GDM1 (cell line): Measurements from ENCODE around the gene ANKS1B.

Experiments used
- DNase-seq: peaks from one replicate; lab custom pipeline; 2025; lab: John Stamatoyannopoulos, UW

The ANKS1B gene

DNA sequence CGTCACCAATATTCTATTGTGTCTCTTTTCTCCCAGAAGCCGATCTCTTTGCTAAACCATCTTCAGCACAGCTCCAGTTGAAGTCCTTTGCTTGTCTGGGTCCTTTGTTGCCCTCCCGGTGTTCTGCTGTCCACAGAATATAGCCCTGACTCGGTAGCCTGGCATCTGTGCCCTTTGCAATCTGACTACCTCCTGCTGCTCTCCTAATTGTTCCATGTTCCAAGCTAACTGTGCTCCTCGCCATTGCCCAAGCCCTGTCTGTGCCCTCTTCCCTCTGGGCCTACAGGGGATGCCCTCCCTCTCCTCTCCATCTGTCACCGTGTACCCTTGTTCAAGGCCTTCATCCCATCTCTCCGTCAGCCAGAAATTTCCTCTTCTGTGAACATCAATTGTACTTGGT, 1033.3 kb downstream of the ANKS1B start:
- no peak for DNase-seq

DNA sequence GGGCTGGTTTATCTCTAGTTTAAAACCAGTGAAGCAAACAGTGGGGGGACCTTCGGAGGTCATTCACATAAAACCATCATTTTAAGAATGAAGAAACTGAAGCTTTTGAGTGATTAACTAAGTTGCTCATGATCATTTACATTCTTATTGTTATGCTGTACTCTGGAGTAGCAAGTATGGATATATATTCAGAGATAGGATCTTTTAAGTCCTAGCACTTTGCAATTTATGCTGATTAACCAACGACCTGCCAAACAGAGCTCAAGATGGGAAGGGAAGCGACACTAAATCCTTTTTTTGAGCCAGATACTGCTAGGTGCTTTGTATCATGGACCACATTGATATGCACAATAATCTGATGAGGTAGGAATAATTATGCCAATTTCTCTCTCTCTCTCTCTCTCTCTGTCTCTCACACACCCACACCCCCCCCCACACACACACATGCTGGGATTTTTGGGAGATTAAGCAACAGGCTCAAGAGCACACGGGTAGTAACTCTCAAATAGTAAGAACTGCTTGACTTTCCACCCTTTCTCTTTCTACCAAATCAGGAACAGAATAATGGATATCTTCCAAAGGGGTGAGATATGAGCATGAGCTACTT, 1036.3 kb downstream of the ANKS1B start:
- DNase-seq = no peak

DNA sequence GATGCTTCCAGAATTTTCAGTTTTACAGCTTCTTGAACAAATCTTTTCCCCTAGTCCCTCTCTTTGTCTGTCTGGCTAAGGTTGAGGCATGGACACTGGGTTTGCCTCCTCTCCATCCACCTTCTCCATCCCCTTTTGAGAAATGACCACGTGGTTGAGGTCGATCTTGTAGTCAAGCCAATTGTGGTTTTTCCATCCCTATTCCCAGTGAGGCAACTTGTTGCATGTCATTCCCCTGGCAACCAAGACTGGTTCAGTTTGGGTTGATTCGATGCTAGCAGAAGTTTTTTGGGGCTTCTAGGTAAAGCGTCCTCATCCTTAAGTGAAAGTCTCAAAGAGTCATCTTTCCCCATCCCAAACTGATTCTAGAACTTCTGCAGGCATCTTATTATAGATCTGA, 1038.9 kb downstream of the ANKS1B start:
- DNase-seq = no peak

DNA sequence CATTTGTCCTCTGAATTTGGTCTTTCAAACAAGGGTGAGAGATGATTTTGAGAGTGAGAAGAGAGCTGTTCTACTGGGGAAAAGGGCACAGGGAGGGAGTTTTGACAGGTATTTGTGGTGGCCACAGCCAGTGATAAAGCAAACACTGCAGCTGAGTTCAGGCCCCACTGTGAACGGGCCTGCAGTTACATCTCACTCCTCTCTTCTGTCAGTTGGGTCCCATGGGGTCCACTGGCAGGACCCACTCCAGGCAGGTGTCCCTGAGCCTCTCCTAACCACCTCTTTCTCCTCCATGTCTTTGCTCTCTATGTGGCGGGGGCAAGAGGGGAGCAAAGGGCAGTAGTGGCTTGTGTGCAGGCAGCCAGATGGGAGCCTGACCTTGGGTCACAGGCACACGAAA, 1044.8 kb downstream of the ANKS1B start:
- no peak for DNase-seq

DNA sequence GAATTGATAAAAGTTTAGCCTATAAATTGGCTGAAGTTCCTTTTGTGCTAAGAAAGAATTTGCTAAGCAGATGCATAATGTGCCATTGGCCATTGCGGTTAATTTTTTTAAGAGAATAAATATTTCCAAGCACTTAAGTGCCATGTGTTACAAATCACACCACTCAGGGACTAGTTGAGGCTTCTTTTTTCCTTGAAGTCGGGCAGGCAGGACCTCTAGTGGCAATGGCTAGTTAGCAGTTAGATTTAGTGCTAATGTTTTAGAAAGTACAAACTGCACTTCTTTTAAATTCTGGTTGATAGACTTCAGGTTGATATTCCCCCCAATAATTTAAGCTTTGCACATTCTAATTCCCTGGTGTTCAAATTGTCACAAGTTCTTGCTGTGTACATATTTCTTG, 1045.4 kb downstream of the ANKS1B start:
- DNase-seq = no peak

DNA sequence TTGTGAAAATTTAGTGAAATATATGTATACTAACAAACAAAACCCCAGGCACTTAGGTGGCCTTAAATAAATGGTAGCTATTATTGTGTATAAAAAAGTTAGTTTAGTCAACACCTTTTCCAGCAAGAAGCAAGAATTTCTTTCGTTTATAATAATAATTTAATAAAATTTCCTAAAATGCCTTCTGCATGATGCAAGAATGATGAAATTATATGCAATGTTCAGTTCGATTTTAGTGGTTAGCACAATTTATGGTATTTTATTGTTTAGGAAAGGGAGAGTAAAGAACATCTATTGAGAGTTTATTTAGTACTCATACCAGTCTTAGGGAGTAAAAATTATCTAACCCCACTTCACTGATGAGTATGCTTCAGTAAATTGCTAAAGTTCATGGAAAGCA, 1048.9 kb downstream of the ANKS1B start:
- DNase-seq = no peak

DNA sequence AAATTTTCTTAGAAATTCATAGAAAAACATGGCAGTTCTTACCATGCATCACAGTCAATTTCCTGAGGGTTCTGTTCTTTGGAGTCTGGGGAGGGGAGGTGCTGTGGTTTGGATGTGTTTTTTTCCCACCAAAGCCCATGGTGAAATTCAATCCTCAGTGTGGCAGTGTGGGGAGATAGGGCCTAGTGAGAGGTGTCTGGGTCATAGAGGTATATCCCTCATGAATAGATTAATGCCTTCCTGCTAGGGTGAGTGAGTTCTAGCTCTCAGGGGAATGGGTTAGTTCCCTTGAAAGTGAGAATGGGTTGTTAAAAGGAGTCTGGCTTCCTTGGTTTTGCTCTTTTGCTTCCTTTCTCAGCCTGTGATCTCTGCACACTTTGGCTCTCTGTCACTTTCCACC, 1061.9 kb downstream of the ANKS1B start:
- DNase-seq = no peak

DNA sequence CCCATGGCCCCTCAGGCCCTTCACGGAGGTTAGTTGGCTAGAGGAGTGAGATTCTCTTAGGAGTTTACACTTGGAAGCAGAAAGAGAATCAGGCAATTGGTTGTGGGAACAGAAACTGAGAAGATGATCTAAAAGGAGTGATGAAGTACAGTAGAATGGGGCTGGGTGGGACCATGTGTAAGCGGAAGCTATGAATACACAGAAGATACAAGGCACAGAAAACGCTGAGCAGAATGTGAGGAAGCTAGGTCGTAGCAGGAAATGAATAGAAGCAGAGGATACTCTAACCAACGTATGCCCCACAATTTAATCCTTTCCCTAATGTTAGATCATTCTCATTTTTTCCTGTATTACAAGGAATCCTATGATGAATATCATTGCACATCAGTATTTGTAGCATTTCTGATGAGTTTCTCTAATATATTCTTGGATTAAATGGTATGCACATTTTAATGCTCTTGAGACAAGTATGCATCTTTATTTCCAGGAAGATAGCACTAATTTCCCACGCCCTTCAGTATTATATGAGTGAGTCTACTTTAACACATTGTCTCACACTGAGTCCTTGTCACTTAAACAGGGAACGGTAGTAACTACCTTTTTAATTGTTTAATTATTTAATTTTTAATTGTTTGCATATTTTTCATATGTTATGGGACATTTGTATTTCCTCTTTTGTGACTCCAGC, 1066.4 kb downstream of the ANKS1B start:
- DNase-seq = no peak

DNA sequence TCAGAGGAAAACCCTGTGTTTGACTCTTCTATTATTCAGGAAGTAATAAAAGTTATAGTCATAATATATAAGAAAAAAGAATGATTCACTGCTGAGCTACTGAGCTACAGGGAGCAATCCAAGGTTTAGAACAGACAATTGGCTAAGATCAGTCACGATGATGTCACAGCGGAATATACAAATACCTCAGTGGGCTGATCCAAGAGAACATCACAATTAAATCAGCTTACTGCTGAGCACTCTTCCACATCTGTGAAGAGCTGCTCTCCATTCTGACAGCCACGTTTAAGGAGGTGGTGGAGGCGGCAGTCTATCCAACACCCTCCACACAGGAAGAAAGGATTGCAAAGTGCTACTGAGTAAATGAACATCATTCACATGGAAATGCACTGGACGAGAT, 1068.6 kb downstream of the ANKS1B start:
- no peak for DNase-seq

DNA sequence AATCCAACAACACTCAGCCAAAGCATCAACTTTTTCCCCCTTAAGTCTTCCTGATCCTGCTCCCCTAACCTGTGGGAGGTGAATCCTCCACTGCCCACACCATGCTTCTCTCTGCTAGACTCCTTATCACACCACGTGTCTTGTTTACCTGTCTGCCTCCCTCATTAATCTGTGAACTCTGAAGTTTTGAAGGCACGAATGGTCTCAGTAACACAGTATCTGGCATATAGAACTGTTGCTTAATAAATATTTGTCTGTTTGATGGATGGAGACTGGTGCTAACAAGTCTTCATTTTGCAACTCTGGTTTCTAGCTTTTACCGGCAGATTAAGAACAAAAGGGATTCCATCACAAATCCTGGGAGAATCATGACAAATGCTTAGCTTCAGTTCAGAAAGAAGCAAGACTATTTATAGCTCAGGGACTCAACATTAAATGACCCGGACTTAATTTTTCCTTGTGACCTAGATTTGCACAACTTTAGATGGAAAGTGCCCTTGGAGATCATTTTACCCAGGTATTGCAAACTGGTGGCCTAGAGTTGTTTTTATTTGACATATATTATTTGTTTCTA, 1072.2 kb downstream of the ANKS1B start:
- no peak for DNase-seq

DNA sequence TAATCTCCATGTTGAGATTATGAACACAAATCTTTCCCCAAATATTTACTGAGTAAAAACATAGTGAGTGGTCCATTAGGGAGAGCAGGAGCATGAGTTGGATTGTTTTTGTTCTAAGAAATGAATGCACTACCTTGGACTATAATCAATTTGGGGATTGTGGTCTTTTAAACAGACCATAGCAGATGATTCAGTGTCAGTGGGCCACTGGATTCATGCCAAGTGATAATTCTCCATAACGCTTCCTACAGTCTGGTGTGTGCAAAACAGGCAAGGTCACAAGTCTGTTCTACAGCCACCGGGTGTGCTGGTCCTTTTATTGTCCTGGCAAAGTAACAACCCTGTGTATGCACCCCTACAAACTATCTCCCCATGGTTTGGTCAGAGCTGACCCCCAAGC, 1073.3 kb downstream of the ANKS1B start:
- DNase-seq = no peak

DNA sequence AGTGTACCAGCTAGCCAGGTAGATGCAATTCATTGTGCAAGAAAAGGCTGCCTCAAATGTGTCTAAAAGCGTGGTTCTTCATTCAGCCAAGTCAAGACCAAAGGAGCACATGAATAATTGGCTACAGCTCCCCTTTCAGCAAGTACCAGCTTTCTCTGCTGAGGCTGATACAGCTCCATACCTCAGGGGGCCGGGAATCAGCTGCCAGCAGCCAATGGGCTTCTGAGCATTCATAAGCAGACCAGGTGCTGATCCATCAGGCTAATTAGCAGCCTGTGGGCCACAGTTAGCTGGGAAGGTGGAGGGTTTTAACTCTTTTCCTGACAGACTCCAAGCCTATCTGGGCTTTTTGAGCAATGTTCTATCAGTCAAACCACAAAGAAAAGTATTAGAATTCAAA, 1075.0 kb downstream of the ANKS1B start:
- DNase-seq = no peak

DNA sequence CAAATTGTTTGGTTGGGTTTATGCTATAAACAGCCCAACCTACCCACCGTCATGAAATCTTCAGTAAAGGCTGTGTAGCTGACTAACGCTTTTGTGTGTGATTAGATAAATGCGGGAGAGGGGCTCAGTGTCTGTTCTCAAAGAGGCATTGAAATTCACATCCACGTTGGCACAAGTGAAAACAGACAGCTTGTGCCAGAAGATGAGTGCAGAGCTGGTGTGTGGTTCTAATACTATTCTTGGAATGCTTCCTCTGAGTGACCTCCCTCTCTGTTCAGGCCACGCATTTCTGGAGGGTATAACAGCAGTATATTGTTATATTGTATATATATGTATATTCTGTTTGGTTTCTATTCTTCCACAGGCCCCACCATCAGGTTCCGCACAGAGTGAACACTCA, 1075.9 kb downstream of the ANKS1B start:
- DNase-seq = no peak

DNA sequence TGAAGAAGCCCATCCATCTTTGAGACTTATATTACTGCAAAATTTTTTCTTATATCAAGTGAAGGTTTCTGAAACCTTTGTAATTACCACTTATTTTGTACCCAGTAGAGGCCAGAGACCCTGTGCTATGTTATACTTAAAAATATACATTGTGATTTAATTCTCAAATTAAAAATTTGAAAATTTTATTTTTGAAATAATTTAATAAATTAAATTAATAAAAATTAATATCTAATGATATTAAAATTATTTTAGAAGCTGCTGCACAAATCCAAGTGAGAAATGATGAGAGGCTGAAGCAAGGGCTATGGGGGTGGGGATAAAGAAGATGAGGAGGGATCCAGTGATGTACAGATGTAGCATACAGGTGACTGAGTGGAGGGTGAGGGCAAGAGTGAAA, 1080.9 kb downstream of the ANKS1B start:
- DNase-seq = no peak

DNA sequence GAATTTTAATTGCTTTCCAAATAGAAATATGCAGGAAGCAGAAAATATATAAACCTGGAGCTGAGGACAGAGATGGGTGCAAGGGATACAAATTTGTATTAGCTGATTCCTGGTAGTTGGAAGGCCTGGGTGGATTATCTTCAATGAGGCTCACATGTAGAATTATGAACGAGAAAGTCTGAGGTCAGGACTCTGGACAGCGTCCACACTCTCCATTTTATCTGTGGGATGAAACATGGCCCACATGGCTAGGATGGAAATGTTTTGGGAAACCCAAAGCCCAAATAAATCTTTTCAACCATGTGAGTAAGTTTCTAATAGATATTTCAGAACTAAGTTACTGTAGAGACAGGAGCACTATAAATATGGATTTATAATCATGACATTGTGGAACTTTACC, 1083.5 kb downstream of the ANKS1B start:
- no peak for DNase-seq

DNA sequence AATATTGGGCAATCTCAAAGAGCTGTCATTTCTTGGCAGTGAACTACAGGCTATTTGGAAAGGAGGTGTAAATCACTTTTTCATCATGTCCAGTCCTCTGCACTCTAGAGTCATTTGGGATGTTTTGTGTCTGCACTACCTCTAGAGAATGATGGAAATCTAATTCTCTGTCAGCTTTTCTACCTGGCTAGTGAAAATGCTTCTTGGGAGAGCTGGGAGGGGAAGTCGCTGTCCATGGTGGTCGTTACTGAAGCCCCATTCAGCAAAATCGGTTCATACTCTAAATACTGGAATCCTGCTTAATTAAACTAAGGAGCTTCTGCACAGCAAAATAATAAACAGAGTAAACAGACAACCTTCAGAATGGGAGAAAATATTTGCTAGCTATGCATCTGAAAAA, 1087.8 kb downstream of the ANKS1B start:
- DNase-seq = no peak

DNA sequence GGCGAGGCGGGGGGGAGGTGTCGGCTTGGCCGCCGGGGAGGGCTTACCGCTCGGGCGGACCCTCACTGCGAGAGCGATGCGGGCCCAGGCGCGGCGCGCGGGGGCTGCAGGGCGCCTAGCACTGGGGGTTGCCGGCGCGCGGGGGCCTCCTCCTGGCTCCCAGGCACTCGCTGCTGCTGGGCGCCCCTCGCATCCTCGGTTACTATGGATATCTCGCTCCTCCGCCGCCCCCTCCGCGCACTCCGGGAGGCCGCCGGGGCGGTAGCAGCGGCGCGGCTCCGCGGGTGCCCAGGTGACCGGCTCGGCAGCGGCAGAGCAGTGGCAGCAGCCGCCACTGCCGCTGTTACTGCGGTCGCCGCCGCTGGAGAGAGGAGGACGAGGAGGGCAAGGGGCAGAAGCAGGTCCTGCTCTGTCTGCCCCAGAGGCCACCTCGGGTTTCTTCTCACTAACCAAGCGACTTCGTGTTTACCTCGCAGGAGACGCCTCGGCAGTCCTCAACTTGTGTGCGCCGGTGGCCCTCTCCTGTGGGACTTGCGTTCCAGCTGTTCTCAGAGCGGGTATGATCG, 1089.6 kb downstream of the ANKS1B start:
- no peak for DNase-seq

DNA sequence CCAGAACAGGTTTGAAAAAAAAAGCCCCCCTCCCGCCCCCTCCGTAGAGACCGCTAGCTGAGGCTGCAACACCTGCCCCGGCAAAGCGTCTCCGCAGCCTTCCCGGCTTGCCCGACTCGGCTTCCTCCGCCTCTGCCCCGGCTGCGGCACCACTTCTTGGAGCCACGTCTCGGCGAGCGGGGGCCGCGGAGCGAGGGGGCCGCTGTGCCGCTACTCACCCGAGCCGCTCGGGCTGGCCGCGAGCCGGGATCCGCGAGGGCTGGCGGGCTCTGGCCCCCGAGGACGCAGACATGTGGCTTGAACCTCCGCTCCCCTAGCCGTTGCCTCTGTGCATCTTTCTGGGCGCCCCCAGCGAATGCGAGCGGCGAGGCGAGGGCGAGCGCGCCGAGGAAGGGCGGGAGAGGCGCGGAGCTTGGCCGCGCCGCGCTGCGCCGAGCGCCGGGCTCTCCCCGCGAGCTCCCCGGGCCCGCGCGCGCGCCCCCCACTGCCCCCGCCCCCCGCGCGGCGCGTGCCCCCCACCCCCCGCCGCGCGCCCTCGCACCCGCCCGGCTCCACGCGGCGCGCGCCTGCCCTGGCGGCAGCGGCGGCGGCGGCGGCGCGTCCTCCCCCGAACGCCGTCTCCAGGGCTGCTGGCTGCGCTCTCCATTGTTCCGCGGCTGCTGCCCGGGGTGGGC, 1090.2 kb downstream of the ANKS1B start:
- DNase-seq = no peak

DNA sequence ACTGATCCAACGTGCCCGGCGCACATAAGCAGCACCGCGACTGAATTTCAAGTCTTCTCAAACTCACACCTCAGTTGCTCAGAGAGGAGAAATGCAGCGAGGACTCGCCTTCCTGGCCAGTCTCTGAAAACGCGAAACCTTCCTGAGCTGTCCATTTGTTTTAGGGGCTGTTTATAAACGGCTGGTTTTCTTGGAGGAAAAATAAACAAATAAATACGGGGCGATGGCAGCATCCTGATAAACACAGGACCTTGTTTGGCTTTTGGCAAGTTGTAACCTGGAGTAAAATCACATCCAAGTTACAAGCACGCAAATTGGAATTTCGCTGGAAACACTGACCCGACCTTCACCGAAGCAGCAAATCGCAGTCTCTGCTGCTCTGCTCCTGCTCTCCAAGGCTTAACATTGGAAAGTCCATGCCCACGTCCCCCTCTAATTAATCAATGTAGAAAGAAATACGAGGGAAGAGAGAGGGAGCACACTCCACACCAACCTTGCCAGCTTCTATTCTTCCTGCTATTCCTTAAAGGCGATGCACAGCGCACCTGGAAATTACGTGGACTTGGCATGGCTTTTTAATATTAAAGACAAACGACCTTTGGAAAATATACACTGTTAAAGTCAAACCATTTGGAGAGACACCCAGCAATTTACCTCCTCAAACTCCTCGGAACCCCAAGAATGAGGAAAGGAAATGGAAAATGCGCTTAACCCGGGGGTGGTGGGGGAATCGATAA, 1090.9 kb downstream of the ANKS1B start:
- DNase-seq = no peak

DNA sequence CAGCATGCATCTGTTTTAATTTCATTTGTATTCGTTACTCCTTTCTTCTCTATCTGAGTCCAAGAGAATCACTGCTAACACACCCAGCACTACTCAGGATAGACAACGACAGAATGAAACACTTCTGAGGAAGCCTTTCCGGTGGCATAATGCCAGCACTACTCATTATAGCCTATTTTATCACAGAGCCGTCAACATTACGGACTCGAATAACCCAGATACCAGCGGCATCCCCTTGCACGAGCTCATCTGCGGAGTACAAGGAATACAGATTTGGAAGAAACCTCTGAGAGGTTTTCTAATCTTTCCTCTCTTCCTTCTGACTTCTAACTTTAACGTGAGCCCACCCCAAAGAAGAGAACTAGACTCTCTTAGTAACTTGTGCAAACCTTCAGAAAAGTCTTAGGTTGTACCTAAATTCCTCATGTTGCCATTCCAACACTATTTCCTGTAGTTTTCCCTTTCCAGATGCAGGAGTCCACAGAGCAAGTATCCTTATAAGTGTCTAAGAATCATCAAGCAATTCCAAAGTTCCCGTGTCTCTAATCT, 1091.5 kb downstream of the ANKS1B start:
- no peak for DNase-seq

DNA sequence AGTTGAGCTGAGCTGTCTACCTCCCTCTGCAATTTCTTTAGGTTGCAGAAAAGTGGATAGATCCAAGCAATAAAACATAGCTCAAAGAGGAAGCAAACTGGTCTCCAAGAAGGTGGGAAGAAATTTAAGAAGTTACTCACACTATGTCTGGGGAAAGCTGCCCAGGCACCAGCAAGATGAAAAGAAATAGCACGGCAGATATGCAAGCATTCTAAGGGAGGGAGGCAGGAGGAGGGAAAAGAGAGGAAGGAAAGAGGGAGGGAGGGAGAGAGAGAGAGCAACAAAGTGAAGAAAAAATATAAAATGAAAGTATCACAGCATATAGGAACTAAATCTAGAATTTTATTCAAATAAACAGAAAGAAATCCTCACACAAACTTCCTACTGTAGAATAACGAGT, 1099.0 kb downstream of the ANKS1B start:
- DNase-seq = no peak

DNA sequence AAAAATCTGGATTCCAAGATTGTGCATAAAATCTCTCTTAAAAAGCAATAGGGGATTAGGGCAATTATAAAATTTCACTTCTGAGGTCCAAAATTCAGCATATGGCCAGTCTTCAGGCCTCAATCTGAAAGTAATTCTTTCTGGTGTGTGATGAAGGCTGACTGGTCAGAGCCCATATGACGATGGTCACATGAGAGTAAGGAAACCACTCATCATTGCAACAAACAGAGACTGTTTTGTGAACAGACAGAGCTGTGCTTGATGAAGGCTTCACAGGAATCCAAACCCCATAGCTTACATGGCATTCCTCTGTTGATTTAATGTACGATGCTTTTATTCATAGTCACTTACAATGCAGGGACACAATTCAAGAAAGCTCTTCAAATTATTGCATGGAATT, 1101.5 kb downstream of the ANKS1B start:
- DNase-seq = no peak
